Right lobe of liver (tissue), 6 donors: Measurements from ENCODE around the gene ATF3. TPM values are rescaled to one million over a fixed set of nuclear protein-coding genes. Genes with fewer than 3 reads are reported as not detected.

Source experiments
- ATAC-seq, 4 donors: fragments of 200-7000 bp; cut with Tn5 transposase; one replicate each; pipeline ENCODE4 v1.9.1; 2020; ENCODE audit warnings: mild to moderate bottlenecking in 4 of 4, moderate library complexity in 4 of 4
- DNase-seq, 3 donors: peaks; one replicate each; pipeline ENCODE4 v3.0.0-alpha.2; 2020
- H3K27ac ChIP-seq, 3 donors: fragments of 200-600 bp; one replicate each; pipeline ENCODE4 v1.8.0; 2022
- H3K27me3 ChIP-seq, 2 donors: fragments of 200-600 bp; one replicate each; pipeline ENCODE4 v1.8.0; 2022
- H3K36me3 ChIP-seq, 4 donors: fragments of 200-600 bp; sonication (generic) in 1 of 4; one replicate each; pipeline versions ENCODE4 v1.5.1 to v1.8.0; 2017 to 2022; ENCODE audit warnings: control low read depth in 1 of 4
- H3K4me1 ChIP-seq, 4 donors: fragments of 200-600 bp; sonication (generic) in 1 of 4; one replicate each; pipeline versions ENCODE4 v1.5.1 to v1.8.0; 2017 to 2022; ENCODE audit warnings: control low read depth in 1 of 4
- H3K4me3 ChIP-seq, 3 donors: fragments of 200-600 bp; one replicate each; pipeline ENCODE4 v1.8.0; 2022
- H3K9me3 ChIP-seq, 4 donors: fragments of 200-600 bp; sonication (generic) in 1 of 4; one replicate each; pipeline versions ENCODE4 v1.5.1 to v1.8.0; 2017 to 2022; ENCODE audit warnings: control low read depth in 1 of 4
- POLR2A ChIP-seq: fragments of 450-650 bp; IDR thresholded peaks from one replicate; pipeline ENCODE4 v1.6.1; 2017; ENCODE audit warnings: antibody characterized with exemption, mild to moderate bottlenecking
- WGBS: methylation state at CpG from one replicate; pipeline ENCODE4 v1.1.6; 2018; ENCODE audit warnings: low coverage, low lambda C conversion rate; ENCODE audit not compliant: insufficient coverage; ENCODE audit errors: missing lambda C conversion rate; 5-methylcytosine and 5-hydroxymethylcytosine counted together
- intact Hi-C, 2 donors: fragments of 100-400 bp; cut with DNase I; formaldehyde crosslinking; loops; one replicate each; pipeline versions ENCODE4 v1.11.2 to v1.14.1; 2022
- long read RNA-seq: library from polyadenylated mRNA; unstranded; transcript quantifications from one replicate; pipeline ENCODE4 v2.0.0, GENCODE V29; 2019
- total RNA-seq, 6 experiments: library from RNA; depleted of rRNA in 2 of 6; stranded (reverse); fragments of >200 nt in 2 of 6; fragmentation: NEBNext Ultra II Directional in 3 of 6; extraction: Animal tissue kit (Norgen Biotek cat#: 25700) in 3 of 6; gene quantifications; one replicate each; pipeline versions ENCODE4 v1.1.0 to v1.2.4, GENCODE V29; 2016 to 2023
- TF ChIP-seq, protein P1 (sequence below), 4 donors: fragments of 200-600 bp in 3 of 4; fragments of 450-650 bp in 1 of 4; IDR thresholded peaks; one replicate each; pipeline versions ENCODE4 v1.5.1 to v1.8.0; 2016 to 2022; ENCODE audit warnings: antibody characterized with exemption in 4 of 4, mild to moderate bottlenecking in 2 of 4
- donor health status: DM: no; HTN: yes; CAD: no.
- donor health status: DM: no; HTN: no; CAD: no.
- donor health status: DM: no; HTN: no; CAD: no.
- donor health status: DM: no; HTN: yes; CAD: no.
- donor health status: DM: no; HTN: yes; CAD: no.

The ATF3 gene, protein sequence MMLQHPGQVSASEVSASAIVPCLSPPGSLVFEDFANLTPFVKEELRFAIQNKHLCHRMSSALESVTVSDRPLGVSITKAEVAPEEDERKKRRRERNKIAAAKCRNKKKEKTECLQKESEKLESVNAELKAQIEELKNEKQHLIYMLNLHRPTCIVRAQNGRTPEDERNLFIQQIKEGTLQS
- total RNA-seq = 10 to 100 TPM in 5 of 6 experiments, 1 to 10 TPM in 1; 3.7 to 77.2 (median 15.1) TPM
- long read RNA-seq, partial matches to known transcripts = 0 of 1 reads
- long read RNA-seq, other reads (novel, unspliced or antisense) = 1 of 1 reads

DNA sequence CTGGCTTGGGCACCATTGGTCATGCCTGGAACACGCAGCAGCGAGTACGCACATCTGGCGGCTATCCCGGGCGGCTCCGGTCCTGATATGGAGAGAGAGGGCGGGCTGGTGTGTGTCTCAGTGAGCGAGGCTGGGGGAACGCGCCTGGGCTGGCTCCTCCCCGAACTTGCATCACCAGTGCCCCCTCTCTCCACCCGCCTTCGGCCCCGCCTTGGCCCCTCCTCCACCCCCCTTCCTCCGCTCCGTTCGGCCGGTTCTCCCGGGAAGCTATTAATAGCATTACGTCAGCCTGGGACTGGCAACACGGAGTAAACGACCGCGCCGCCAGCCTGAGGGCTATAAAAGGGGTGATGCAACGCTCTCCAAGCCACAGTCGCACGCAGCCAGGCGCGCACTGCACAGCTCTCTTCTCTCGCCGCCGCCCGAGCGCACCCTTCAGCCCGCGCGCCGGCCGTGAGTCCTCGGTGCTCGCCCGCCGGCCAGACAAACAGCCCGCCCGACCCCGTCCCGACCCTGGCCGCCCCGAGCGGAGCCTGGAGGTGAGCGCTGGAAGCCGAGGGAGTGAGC lies at the start of gene ATF3:
ATF3 (plus strand) TSS at position 370 of the 567 bp plus-strand sequence. CDS start 6,261 bp downstream, outside the sequence.
- no peaks in the 10 kb centered on the region for H3K27me3 ChIP-seq
- TF ChIP-seq POLR2A = peak; percentile 99
- TF ChIP-seq, protein P1, sequence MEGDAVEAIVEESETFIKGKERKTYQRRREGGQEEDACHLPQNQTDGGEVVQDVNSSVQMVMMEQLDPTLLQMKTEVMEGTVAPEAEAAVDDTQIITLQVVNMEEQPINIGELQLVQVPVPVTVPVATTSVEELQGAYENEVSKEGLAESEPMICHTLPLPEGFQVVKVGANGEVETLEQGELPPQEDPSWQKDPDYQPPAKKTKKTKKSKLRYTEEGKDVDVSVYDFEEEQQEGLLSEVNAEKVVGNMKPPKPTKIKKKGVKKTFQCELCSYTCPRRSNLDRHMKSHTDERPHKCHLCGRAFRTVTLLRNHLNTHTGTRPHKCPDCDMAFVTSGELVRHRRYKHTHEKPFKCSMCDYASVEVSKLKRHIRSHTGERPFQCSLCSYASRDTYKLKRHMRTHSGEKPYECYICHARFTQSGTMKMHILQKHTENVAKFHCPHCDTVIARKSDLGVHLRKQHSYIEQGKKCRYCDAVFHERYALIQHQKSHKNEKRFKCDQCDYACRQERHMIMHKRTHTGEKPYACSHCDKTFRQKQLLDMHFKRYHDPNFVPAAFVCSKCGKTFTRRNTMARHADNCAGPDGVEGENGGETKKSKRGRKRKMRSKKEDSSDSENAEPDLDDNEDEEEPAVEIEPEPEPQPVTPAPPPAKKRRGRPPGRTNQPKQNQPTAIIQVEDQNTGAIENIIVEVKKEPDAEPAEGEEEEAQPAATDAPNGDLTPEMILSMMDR (IDR thresholded peaks at IDR 0.05) = no peak
- H3K36me3 ChIP-seq = no peaks in the 10 kb centered on the region
- WGBS = 0% methylated on average over 11 of the region's 54 CpGs
- no peaks in the 10 kb centered on the region for H3K9me3 ChIP-seq
- H3K4me3 ChIP-seq = peak within 1 kb of the TSS; percentile 54 to 69 (median 56)
- DNase-seq = peak; percentile 99 to 100 (median 100)
- H3K27ac ChIP-seq = peak within 1 kb of the TSS; percentile 98 to 99 (median 99)
- intact Hi-C loops = no loop called here
- ATAC-seq = peak; percentile 81 to 93 (median 88)
- H3K4me1 ChIP-seq = peaks cover 0 to 21% (median 4%) of the 10 kb centered on the region in 4 donors

DNA sequence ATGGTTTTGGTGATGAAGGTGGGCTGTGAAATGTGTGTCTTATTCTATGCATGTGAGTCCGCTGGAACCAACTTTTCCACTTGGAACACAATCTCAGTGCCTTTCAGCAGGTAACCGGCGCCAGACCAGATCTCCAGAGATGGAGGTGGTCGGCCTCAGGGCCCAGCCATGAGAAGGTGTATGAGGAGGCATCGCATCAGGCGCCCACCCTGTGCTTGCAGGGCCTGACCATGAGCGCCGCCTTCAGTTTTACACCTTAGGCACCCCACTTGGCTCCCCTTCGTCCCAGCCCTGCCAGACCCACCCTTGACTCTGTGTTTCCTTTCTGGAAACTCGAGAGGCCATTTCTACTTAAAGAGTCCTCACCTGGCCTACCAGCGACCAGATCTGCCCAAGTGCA lies 48.6 kb upstream of the ATF3 start:
- Histone ChIP-seq H3K27me3 (no peaks in the 10 kb centered on the region), H3K4me1 (no peaks in the 10 kb centered on the region), H3K4me3 (no peak overlapping the region), H3K9me3 (no peaks in the 10 kb centered on the region), H3K27ac (peak overlapping the region in 2 of 3 donors; percentile 97 to 100), H3K36me3 (no peaks in the 10 kb centered on the region)
- intact Hi-C loops = no loop called here
- DNase-seq = no peak
- no peak for ATAC-seq
- 89% methylated on average over 3 of the region's 11 CpGs for WGBS
- no peak for TF ChIP-seq POLR2A
- TF ChIP-seq, protein P1 (IDR thresholded peaks at IDR 0.05) = no peak

DNA sequence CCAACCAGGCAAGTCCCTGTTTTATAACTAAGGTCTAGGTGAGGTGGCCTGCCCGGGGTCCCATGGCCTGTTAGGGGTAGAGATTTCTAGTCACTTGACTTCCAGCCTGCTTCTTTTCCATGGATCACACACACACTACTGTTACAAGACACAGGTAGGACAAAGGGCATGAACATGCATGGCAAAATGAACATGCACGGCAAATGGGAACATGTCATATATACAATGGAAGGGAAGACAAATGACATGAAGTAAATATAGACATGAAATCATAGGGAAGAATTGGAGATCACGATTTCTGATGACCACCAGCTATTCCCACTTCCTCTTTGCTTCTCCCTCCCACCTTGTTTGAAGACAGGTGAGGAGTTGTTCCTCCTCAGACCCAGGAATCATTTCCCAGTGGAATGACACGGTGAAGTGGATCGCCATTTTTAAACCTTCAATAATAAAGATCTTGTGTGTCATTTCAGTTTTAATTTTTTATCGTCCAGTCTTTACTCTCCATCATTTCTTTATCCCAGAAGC lies 47.6 kb upstream of the ATF3 start:
- no peak overlapping the region for H3K4me3 ChIP-seq
- no peak for TF ChIP-seq POLR2A
- TF ChIP-seq, protein P1 (IDR thresholded peaks at IDR 0.05) = no peak
- H3K36me3 ChIP-seq = no peaks in the 10 kb centered on the region
- H3K27me3 ChIP-seq = no peaks in the 10 kb centered on the region
- intact Hi-C loops = no loop called here
- H3K9me3 ChIP-seq = no peaks in the 10 kb centered on the region
- DNase-seq (no peak), ATAC-seq (no peak)
- WGBS = 82% methylated on average over 5 of the region's 6 CpGs
- no peaks in the 10 kb centered on the region for H3K4me1 ChIP-seq
- no peak overlapping the region for H3K27ac ChIP-seq

- H3K27me3 ChIP-seq = no peaks in the 10 kb centered on the region
- intact Hi-C loops = no loop called here
- H3K9me3 ChIP-seq = no peaks in the 10 kb centered on the region
- H3K4me1 ChIP-seq = no peaks in the 10 kb centered on the region
- no peaks in the 10 kb centered on the region for H3K36me3 ChIP-seq
- H3K27ac ChIP-seq = no peak overlapping the region
- ATAC-seq (no peak), DNase-seq (no peak)
- whole genome bisulfite sequencing = 72% methylated on average over 5 of the region's 5 CpGs
- TF ChIP-seq POLR2A = no peak
- TF ChIP-seq, protein P1 (IDR thresholded peaks at IDR 0.05) = no peak
- H3K4me3 ChIP-seq = no peak overlapping the region
Observed at GRCh38 chr1:212561501-212561931, 47.0 kb upstream of the ATF3 start.
